ENCODE results near the gene SOWAHA. TPM values are rescaled to one million over a fixed set of nuclear protein-coding genes. Genes with fewer than 3 reads are reported as not detected.

SOWAHA gene
- total and polyA plus RNA-seq, 10 of the 15 experiments (the other 5 are each of a cell fraction or from before 2014, with no cell fraction given) = 0.02 to 0.37 (median 0.05) TPM; not detected in 4

GRCh38 chr5:132766806-132767055 is 46.4 kb upstream of the SOWAHA start:
- H4K20me1 ChIP-seq (ENCODE audit: control insufficient read depth, insufficient read depth) = no peaks in the 10 kb centered on the region
- intact Hi-C loops (cut with micrococcal nuclease; ENCODE audit: unreplicated experiment) (no loop called here), in situ Hi-C loops (cut with MboI) (no loop called here)
- POLR2A ChIA-PET = no interaction called here
- H3K4me3 ChIP-seq = no peak overlapping the region
- no peak for DNase-seq (ENCODE audit: low read depth, low spot score)
- no peak for ATAC-seq
- no TSS peak for BruUV-seq (replicated peaks)
- WGBS (ENCODE audit: insufficient coverage, insufficient replicate concordance, low lambda C conversion rate, missing lambda C conversion rate) = 100% methylated on average over 1 of the region's 1 CpG
- H3K36me3 ChIP-seq (ENCODE audit: control insufficient read depth in 2 of 2, insufficient read depth in 2 of 2, low read length in 1 of 2) = peaks cover 0 to 12% of the 10 kb centered on the region in 2 experiments; a peak in 2 of 4 replicates
- FAIRE-seq = no peak
- H3K27me3 ChIP-seq (replicated peaks in 1 of 2; ENCODE audit: control insufficient read depth in 2 of 2, insufficient read depth in 2 of 2, low read length in 1 of 2) = no peaks in the 10 kb centered on the region
- no peak overlapping the region for H3K9ac ChIP-seq (ENCODE audit: control insufficient read depth, insufficient read depth, low read length)
- CTCF ChIA-PET = interaction anchor here (2.1 kb wide), 1 partner anchor 12 kb away, joined by 7 read pairs; no protein-coding TSS in a partner anchor
- H3K4me1 ChIP-seq (ENCODE audit: control insufficient read depth, insufficient read depth, low read length) = no peaks in the 10 kb centered on the region
- no peaks in the 10 kb centered on the region for H3K79me2 ChIP-seq (ENCODE audit: control insufficient read depth, insufficient read depth, low read length)
- H3K4me2 ChIP-seq (ENCODE audit: control insufficient read depth, insufficient read depth) = no peak overlapping the region
- SMC1A ChIA-PET (ENCODE audit: uncharacterized antibody, unreplicated experiment) = no interaction called here
- H2AFZ ChIP-seq (ENCODE audit: control insufficient read depth, low read depth, low read length) = no peak overlapping the region
- H3K9me3 ChIP-seq (replicated peaks; ENCODE audit: control insufficient read depth, insufficient read depth, low read length) = no peaks in the 10 kb centered on the region
- H3K27ac ChIP-seq (ENCODE audit: control insufficient read depth, insufficient read depth) = no peak overlapping the region
- no peak for TF ChIP-seq MTA3 (IDR thresholded peaks at IDR 0.05; ENCODE audit: borderline replicate concordance, low read length)
- TF ChIP-seq MYB (IDR thresholded peaks at IDR 0.05; ENCODE audit: borderline replicate concordance, low read depth, low read length) = no peak
- TF ChIP-seq SMARCA5 (IDR thresholded peaks at IDR 0.05) = no peak
- TF ChIP-seq CBX5 (IDR thresholded peaks at IDR 0.05; ENCODE audit: low read depth) = no peak
- TF ChIP-seq REST (IDR thresholded peaks at IDR 0.05; ENCODE audit: low read depth, low read length) = no peak
- TF ChIP-seq SREBF2 (IDR thresholded peaks at IDR 0.05; ENCODE audit: low read length) = no peak
- no peak for TF ChIP-seq ATF7 (IDR thresholded peaks at IDR 0.05; ENCODE audit: low read depth)
- TF ChIP-seq STAT1 (conservative IDR thresholded peaks at IDR 0.05) = no peak
- no peak for TF ChIP-seq BRCA1 (IDR thresholded peaks at IDR 0.05; ENCODE audit: low read depth, low read length)
- no peak for TF ChIP-seq PML (IDR thresholded peaks at IDR 0.05; ENCODE audit: low read length)
- TF ChIP-seq JUND (IDR thresholded peaks at IDR 0.05; ENCODE audit: low read depth, low read length) = no peak
- TF ChIP-seq NBN (IDR thresholded peaks at IDR 0.05) = no peak
- no peak for TF ChIP-seq HCFC1 (IDR thresholded peaks at IDR 0.05; ENCODE audit: low read length)
- TF ChIP-seq PAX5 (IDR thresholded peaks at IDR 0.05; ENCODE audit: borderline replicate concordance, low read depth, low read length) = no peak
- TF ChIP-seq BMI1 (IDR thresholded peaks at IDR 0.05; ENCODE audit: borderline replicate concordance) = no peak
- no peak for TF ChIP-seq GATAD2B (conservative IDR thresholded peaks at IDR 0.05; ENCODE audit: low read depth)
- TF ChIP-seq PBX3 (IDR thresholded peaks at IDR 0.05; ENCODE audit: insufficient replicate concordance, low read depth, low read length) = no peak
- TF ChIP-seq CEBPB (IDR thresholded peaks at IDR 0.05; ENCODE audit: borderline replicate concordance in 1 of 2, low read depth in 2 of 2, low read length in 2 of 2) = no peak
- RAD21 ChIA-PET (ENCODE audit: unreplicated experiment) = interaction anchor here (0.7 kb wide), 1 partner anchor 34 kb away, joined by 3 read pairs; no protein-coding TSS in a partner anchor

Measured in GM12878 (cell line).